ENCODE data around the gene TMCC1.
A peak's percentile ranks its signal among the peaks of the same experiment; 100 is the strongest.

TMCC1 gene

GRCh38 chr3:129793942-129794310, 99.6 kb downstream of the TMCC1 start:
- Histone ChIP-seq H3K4me3 (ENCODE audit: low read length, poor library complexity, severe bottlenecking) (peak overlapping the region; percentile 24), H3K79me2 (ENCODE audit: insufficient read depth, low read length) (no peaks in the 10 kb centered on the region), H3K4me2 (ENCODE audit: low read depth, low read length, poor library complexity, severe bottlenecking) (peak overlapping the region; percentile 46), H3K9me3 (ENCODE audit: insufficient read depth, low read depth, low read length) (no peaks in the 10 kb centered on the region), H3K36me3 (ENCODE audit: insufficient read depth, low read length) (no peaks in the 10 kb centered on the region), H3K27me3 (ENCODE audit: insufficient read depth, low read length, poor library complexity, severe bottlenecking) (no peaks in the 10 kb centered on the region), H4K20me1 (ENCODE audit: insufficient read depth, low read length, poor library complexity, severe bottlenecking) (no peaks in the 10 kb centered on the region), H3F3A (ENCODE audit: low read depth) (no peaks in the 10 kb centered on the region), H3K9ac (ENCODE audit: low read depth, low read length, poor library complexity, severe bottlenecking) (no peak overlapping the region), H3K4me1 (ENCODE audit: insufficient read depth, low read length, poor library complexity, severe bottlenecking) (peaks cover 8% of the 10 kb centered on the region), H3K9me2 (replicated peaks; ENCODE audit: low read depth, low read length) (no peaks in the 10 kb centered on the region), H2AFZ (ENCODE audit: low read length) (no peak overlapping the region)
- TF ChIP-seq CTCF (conservative IDR thresholded peaks at IDR 0.05; ENCODE audit: low read length) (no peak), EZH2phosphoT487 (IDR thresholded peaks at IDR 0.05; ENCODE audit: borderline replicate concordance) (no peak)

- H3K4me3 ChIP-seq (ENCODE audit: low read length, poor library complexity, severe bottlenecking) = no peak overlapping the region
- no peaks in the 10 kb centered on the region for H3K9me3 ChIP-seq (ENCODE audit: insufficient read depth, low read depth, low read length)
- H3F3A ChIP-seq (ENCODE audit: low read depth) = no peaks in the 10 kb centered on the region
- H3K36me3 ChIP-seq (ENCODE audit: insufficient read depth, low read length) = no peaks in the 10 kb centered on the region
- no peaks in the 10 kb centered on the region for H3K9me2 ChIP-seq (replicated peaks; ENCODE audit: low read depth, low read length)
- no peaks in the 10 kb centered on the region for H3K79me2 ChIP-seq (ENCODE audit: insufficient read depth, low read length)
- no peak overlapping the region for H3K4me2 ChIP-seq (ENCODE audit: low read depth, low read length, poor library complexity, severe bottlenecking)
- H3K4me1 ChIP-seq (ENCODE audit: insufficient read depth, low read length, poor library complexity, severe bottlenecking) = peaks cover 8% of the 10 kb centered on the region
- H3K9ac ChIP-seq (ENCODE audit: low read depth, low read length, poor library complexity, severe bottlenecking) = no peak overlapping the region
- H2AFZ ChIP-seq (ENCODE audit: low read length) = no peak overlapping the region
- H4K20me1 ChIP-seq (ENCODE audit: insufficient read depth, low read length, poor library complexity, severe bottlenecking) = no peaks in the 10 kb centered on the region
- no peaks in the 10 kb centered on the region for H3K27me3 ChIP-seq (ENCODE audit: insufficient read depth, low read length, poor library complexity, severe bottlenecking)
- TF ChIP-seq EZH2phosphoT487 (IDR thresholded peaks at IDR 0.05; ENCODE audit: borderline replicate concordance) (no peak), CTCF (conservative IDR thresholded peaks at IDR 0.05; ENCODE audit: low read length) (no peak)
Observed at GRCh38 chr3:129793319-129793718, 100.2 kb downstream of the TMCC1 start.

GRCh38 chr3:129783470-129783869, 110.0 kb downstream of the TMCC1 start:
- H4K20me1 ChIP-seq (ENCODE audit: insufficient read depth, low read length, poor library complexity, severe bottlenecking) = no peaks in the 10 kb centered on the region
- H3K4me3 ChIP-seq (ENCODE audit: low read length, poor library complexity, severe bottlenecking) = no peak overlapping the region
- H3K79me2 ChIP-seq (ENCODE audit: insufficient read depth, low read length) = no peaks in the 10 kb centered on the region
- no peak overlapping the region for H2AFZ ChIP-seq (ENCODE audit: low read length)
- H3K36me3 ChIP-seq (ENCODE audit: insufficient read depth, low read length) = peaks cover 3% of the 10 kb centered on the region; the same call in 1 of the 2 replicates
- no peak for TF ChIP-seq CTCF (conservative IDR thresholded peaks at IDR 0.05; ENCODE audit: low read length)
- no peak for TF ChIP-seq EZH2phosphoT487 (IDR thresholded peaks at IDR 0.05; ENCODE audit: borderline replicate concordance)
- no peak overlapping the region for H3K4me2 ChIP-seq (ENCODE audit: low read depth, low read length, poor library complexity, severe bottlenecking)
- no peak overlapping the region for H3K9ac ChIP-seq (ENCODE audit: low read depth, low read length, poor library complexity, severe bottlenecking)
- H3K9me2 ChIP-seq (replicated peaks; ENCODE audit: low read depth, low read length) = no peaks in the 10 kb centered on the region
- H3K9me3 ChIP-seq (ENCODE audit: insufficient read depth, low read depth, low read length) = no peaks in the 10 kb centered on the region
- no peaks in the 10 kb centered on the region for H3F3A ChIP-seq (ENCODE audit: low read depth)
- no peaks in the 10 kb centered on the region for H3K27me3 ChIP-seq (ENCODE audit: insufficient read depth, low read length, poor library complexity, severe bottlenecking)
- H3K4me1 ChIP-seq (ENCODE audit: insufficient read depth, low read length, poor library complexity, severe bottlenecking) = no peaks in the 10 kb centered on the region
